ENCODE data around the gene CRYBA2.

Gene CRYBA2

DNA sequence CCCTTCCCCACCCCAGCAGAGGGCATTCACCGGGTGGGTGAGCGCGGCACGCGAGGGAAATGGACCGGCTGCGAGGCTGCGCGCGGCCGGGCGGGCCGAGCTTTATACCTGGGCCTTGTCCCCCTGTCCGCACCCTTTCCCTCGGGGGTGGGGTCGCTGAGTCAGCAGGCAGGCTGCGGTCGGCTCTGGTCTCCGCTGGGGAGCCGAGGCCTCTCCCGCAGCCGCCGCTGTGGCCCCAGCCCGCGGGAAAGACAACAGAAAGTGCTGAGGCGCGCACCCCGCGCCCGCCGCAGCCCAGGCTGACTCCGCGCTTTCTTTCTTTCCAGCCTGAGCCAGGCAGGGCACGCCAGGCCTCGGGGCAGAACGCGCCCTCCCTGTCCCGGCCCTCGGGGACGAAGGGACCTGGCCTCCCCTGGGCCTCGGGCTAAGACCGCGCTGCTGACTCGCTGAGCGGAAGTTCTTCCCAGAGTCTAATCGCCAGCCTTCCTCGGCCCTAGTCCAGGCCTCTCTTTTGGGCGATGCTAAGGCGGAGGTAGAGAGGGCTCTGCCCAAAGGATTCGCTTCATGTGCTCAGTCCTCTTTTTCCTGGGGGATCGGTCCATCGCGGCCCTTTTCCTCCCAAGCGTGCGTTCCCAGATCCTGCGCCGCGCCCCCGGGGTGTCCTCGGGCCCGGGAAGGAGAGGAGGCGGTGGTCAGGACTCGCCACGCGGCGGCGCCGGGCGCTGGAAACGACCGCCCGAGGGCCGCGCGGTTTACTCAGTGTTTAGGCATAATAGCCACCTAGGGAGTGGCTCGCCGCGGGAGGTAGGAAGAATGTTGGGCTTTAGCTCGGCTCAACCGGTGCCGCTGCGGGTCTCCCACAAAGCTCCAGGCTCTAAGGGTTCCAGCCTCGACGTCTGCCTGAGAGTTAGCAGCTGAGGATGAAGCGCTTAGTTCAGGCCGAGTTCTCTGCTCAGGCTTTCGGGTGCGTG is at the start of gene CRYBA2:
TSS of gene CRYBA2 (minus strand) at position 78 of the 971 bp plus-strand sequence. CDS start 246 bp downstream, outside the sequence.
- DNase-seq: peak; percentile 39

DNA sequence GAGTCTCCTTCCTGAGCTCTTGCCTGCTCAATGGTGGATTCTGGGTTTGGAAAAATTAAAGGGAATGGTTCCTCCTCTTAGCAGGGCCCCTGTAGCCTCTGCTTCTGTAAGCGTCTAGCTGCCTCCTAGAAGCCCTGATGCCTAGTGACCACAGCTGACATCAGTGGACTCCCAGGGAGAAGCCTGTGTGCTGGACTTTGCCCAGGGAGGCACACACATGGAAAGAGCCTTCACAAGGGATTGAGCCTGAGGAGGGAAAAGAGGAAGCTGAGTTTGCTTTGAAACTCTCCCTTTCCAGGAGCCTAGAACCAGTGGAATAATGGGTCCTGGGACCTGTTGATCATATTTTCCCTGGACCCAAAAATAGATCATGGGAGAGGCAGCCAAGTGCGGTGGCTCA is 49.5 kb upstream of the CRYBA2 start:
- no peak for DNase-seq

- no peak for DNase-seq
Measured at GRCh38 chr2:219042157-219042556, 48.9 kb upstream of the CRYBA2 start.

DNA sequence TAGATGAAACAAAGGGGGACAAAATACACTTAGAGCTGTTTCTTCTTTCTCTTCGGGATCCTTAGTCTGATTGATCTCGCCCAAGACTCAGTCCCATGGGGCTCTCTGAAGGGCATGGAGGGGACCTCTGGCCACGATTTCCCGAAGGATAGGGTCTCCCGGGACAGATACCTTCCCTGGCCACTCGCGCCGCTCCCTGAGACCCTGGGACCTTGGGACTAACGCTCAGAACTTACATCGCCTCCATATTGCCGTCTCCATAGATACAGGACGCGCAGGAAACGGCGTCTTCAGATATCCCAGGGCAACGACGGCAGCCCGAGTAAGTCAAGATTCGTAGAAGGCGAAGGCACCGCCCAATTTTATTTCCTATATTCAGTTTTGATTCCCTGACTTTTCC is 48.0 kb upstream of the CRYBA2 start, which contains the start of gene CFAP65:
TSS of gene CFAP65 (minus strand) at position 265 of the 400 bp plus-strand sequence. CDS start 2,468 bp downstream, outside the sequence.
- peak; percentile 14 for DNase-seq

GRCh38 chr2:219038600-219038999 is 45.4 kb upstream of the CRYBA2 start:
- DNase-seq: no peak

GRCh38 chr2:219037783-219038499 is 44.7 kb upstream of the CRYBA2 start:
- DNase-seq: no peak

GRCh38 chr2:219035942-219036341 is 42.7 kb upstream of the CRYBA2 start:
- DNase-seq: no peak

DNA sequence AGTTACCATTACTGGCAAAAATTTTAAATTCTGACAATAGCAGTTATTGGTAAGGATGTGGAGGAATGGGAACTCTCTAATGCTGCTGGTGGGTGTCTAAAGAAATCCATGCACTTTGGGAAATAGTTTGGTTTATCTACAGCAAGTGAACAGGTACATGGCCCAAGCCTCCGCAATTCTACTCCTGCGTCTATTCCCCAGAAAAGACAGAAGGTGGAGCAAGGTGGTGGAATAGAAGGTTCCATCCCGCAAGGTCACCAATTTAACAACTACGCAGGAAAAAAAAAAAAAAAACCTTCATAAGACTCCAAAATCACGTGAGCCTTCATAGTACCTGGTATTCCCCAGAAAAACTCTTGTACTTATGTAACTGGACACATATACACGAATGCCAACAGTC is 41.6 kb upstream of the CRYBA2 start:
- DNase-seq: no peak

- no peak for DNase-seq
Measured at GRCh38 chr2:219032051-219032745, 39.0 kb upstream of the CRYBA2 start.

GRCh38 chr2:219031005-219031738 is 38.0 kb upstream of the CRYBA2 start:
- no peak for DNase-seq

GRCh38 chr2:219030177-219030940 is 37.1 kb upstream of the CRYBA2 start:
- DNase-seq: no peak

DNA sequence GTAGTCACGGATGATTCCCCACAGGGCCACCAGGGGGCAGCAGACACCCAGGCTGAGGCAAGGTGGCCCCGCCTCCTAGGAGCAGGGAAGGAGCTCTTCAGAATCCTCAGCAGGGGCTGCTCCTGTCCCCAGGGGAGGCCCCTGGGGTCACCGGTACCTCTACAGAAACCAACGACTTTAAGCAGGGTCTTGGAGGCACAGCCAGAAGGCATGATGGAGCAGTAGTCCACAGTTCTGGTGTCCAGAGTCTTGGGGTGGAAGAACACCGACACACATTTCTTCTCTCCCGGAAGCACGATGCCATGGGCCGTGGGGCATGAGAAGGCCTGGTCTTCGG is 36.6 kb upstream of the CRYBA2 start:
- DNase-seq: peak; percentile 31

DNA sequence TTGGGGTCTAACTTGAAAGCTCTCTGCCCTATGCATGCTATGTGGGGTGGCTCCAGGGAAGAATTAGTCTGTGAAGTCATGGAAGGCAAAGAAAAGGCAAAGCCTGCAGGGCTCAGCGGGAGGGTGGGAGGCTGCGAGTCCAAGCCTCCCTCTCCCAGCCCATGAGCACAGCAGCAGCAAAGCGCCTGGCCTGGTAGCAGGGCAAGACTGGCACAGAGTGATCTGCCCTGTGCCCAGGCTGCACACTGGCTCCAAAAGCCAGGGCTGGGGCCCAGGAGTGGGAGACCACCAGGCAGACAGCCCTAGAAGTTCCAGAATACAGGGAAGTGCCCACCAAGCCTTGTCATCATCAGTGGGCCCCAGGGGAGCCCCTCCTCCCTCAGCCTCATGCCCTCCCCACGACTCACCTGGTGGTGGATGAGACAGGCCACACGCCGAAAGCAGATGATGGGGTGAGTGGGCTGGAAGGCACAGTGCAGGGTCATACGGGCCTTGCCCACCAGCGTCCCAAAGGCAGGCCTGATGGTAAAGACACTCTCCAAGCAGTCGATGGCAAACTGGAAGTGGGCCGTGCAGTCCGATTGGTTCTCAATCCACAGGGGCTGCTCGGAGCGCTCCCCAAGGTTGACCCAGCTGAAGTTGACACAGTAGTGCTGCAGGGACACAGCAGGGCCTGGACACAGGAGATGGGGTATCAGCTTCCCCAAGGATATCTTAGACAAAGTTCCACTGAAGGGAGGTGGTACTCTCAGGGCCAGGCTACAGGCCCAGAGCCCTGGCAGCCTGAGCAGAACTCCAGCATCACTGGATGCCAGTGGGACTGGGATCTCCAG is 36.0 kb upstream of the CRYBA2 start:
- DNase-seq: no peak

GRCh38 chr2:219028141-219028540 is 34.9 kb upstream of the CRYBA2 start:
- peak; percentile 6 for DNase-seq

- no peak for DNase-seq
Measured at GRCh38 chr2:219027511-219028055, 34.4 kb upstream of the CRYBA2 start.

GRCh38 chr2:219026946-219027345 is 33.7 kb upstream of the CRYBA2 start:
- DNase-seq: no peak

DNA sequence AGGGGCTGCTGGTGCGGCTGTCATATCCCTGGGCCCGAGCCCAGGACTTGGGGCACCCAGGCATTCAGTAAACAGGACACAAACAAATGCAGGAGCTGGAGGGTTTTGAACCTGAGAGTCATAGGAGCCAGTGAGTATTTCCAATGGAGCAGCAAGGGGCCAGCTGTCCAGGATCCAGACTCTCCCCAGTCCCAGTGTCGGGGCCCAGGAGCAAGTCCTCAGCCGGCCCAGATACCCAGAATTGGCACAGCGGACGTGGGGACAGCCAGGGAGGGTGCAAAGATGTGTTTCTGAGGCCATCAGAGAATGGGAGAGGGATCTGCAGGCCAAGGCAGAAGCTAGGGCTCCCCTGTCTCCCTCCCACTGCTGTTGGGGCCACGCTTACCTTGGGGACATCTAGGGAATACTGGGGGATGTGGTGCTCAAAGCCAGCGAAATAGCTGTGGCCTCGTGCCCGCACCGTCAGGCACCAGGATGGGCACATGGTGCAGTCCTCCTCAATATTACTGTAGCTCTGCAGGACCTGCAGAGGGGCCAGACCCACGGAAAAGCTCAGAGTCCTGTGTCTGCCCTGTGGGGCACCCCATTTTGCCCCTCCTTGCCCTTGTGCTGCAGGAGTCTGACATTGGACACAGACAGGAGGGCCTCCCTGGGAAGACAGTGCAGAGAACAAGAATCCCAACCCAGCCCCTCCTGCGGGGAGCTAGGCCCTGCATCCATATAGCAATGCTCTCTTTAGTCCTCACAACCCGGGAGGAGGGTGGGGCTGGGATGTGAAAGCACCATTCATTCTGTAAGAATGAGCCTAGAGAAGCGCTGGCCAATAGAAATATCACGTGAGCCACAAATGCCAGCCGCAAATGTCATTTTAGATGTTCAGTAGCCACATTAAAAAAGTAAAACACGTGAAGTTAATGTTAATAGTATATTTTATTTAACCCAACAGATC is 32.7 kb upstream of the CRYBA2 start:
- DNase-seq: no peak

- DNase-seq: no peak
Measured at GRCh38 chr2:219024059-219024458, 30.8 kb upstream of the CRYBA2 start.

DNA sequence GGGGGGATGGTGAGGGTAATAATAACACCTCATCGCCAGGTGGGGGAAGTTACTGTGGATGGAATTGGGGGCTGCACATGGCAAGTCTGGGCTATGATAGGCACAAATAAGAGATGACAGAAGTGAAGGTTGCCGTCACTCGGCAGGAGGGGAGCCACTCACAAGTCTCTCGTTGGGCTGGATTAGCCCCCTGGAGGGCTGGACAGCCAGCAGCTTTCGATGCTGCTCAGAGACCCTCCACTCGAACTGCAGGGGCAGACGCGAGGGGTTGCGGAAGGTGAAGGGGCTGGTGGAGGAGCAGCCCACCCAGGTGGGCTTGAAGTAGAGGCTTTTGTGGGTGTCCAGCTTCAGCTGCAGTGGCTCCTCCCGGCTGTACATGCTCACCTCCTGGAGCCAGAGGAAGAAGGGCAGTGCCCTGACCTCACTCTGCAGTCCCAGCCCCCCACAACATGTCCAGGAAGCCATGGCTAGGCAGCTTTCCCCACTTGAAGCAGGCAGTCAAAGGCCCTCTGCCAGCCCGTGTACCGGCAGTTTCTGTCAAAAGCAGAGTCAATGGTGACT is 29.9 kb upstream of the CRYBA2 start:
- no peak for DNase-seq

All from DMS79 (cell line).